Amygdala (tissue), 56 donors: ENCODE data around the gene CDPF1.

ENCODE experiments used
- DNase-seq, 56 donors: peaks; one replicate each; lab custom pipeline; 2025; lab: John Stamatoyannopoulos, UW

CDPF1 gene

DNA sequence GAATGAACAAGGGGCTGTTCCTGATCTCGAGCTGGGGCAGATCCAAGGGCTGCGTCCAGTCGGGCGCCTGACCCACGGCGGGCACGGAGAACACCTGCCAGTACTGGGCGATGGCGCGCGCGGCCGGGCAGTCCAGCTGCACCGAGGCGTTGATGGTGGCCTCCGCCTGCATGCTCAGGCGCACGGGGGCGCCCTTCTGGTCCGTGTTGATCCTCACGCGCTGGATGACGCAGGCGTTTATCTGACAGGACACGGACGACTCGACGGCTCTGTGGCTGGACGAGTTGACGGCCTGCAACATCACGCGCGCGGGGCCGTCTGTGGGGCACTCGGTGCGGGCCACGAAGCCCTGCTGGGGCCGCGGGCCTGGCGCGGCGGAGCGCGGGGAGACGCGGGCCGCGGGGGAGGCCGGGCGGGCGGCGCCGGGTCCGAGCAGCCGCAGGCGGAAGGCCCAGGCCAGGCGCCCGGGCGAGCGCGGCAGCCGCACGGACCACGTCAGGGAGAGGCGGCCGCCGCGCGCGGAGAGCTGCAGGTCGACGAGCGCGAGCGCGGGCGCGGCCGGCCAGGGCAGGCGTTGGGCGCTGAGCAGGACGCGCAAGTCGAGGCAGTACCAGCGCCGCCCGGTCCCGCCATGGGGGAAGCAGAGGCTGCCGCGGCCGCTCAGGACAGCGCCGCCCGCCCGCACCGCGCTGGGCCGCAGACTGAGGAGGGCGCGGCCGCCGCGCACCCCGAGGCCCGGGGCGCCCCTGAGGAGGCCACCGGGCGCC lies 12.5 kb upstream of the CDPF1 start:
- peak in 9 of 56 donors; percentile 10 to 58 (median 16) for DNase-seq

DNA sequence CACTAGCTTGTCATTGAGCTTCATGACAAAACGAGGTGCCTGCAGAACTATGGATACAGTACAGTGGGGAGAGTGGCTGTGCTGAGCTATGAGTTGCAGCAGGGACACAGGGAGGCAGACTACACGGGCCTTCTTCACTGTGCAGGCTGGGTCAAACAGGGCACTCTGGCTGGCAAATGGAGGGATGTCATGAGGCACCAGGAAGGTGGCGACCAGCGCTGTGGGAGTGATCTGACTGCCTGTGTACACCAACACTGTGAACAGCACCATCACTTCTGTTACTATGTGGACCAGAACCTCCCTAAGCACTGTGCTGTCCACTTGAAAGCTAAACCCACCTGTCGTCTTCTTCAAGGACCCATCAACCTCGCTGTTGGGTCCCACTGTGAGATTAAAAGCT lies 9.9 kb upstream of the CDPF1 start:
- DNase-seq = no peak

DNA sequence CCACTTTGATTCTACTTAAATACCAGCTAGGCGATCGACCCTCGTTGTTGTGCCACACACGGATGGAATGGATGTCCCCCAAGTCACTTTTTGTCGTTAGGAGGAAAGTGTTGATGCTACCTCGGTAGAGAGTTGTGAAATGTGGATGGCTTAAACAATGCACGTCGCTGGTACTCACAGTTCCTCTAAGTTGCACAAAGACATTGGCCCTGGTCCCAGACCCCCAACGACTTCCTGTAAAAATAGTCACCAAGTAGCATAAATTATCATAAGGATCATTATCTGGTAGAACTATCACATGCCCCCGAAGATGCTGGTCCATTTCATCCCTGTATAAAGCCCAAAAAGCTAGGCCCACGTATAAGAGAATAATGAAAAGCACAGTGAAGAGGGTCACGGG lies 9.3 kb upstream of the CDPF1 start:
- DNase-seq = no peak

DNA sequence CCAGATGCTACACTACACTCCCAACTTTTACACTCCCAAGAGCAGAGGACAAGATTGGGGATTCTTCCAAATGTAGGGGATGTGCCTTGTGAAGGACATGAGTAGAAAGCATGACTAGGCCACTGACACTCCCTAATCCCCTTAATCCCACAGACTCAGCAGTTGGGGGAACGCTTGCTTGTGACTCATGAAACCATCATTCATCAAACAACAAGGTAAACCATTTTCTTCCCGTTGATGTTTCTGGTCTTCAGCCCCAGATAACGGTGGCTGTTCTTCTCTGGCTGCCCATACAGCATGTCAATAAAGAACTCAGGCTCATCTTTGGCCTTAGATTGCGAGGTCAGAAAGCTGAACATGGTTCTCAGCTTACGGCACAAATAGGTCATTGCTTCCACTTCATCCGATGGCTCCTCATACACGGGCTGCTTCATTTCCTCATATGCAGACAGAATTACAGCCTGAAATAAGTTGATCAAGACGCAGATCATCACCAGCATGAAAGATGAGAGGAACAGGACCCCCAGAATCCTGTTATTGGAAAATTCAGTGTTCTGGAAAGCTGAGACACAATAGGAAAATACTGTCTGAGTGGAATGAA lies 6.4 kb upstream of the CDPF1 start:
- DNase-seq = no peak

DNA sequence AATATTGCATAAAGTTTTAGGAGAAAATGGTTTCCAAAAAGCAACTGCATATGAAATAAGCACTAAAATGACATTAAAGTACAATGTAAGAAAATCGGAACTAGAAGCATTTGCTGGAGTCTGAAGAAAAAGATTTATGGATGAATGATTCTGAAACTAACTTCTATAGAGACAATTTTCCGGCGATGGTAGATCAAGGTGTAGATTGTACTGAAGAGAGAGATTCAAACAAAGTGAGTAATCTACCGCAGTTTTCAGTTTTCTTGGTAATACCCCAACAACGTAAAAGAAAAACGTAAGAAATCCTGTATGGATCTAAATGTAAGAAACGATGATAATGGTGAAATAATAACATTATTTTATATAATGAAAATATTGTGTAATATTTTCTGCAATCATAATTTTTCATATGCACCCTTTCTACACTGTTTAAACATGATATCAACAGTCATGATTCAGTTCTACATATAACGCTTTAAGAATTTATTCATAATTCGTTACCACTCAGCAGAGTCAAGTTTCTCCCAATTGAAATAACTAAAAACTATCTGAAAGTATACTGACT lies 1.8 kb upstream of the CDPF1 start:
- no peak for DNase-seq

DNA sequence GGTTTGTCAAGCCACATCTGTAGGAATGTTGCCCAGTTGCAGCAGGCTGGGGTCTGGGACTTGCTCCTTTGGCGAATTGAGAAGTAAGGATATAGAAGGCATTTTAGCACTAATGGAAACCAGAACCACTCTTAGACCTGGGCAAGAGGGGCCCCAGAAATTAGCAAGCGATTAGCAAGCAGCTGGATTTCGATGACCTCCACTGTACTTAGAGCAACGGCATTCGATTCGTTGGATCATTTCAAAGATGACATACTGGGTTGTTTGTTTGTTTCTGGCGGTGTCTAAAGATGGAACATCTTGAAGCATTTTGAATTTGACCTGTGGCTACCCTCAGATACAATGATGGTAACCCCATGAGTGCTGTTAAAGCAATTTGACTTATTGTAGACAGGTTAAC lies 1.2 kb upstream of the CDPF1 start:
- no peak for DNase-seq

DNA sequence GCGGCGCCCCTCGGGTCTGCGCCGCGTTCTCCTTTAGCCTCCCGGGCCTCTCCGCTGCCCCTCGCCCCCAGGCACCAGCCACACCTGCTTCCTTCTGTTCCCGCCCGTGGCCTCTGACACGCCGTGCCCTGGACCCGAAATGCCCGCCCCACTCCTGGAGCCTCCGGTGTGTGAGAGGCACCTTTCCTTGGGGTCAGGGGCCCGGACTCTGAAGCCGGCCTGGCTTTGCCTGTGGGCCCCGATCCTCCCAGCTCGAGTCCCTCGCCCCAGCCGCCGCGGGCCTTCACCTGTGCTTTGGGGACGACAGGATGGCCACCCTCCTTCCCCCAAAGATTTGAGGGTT lies 661 bp upstream of the CDPF1 start:
- no peak for DNase-seq

DNA sequence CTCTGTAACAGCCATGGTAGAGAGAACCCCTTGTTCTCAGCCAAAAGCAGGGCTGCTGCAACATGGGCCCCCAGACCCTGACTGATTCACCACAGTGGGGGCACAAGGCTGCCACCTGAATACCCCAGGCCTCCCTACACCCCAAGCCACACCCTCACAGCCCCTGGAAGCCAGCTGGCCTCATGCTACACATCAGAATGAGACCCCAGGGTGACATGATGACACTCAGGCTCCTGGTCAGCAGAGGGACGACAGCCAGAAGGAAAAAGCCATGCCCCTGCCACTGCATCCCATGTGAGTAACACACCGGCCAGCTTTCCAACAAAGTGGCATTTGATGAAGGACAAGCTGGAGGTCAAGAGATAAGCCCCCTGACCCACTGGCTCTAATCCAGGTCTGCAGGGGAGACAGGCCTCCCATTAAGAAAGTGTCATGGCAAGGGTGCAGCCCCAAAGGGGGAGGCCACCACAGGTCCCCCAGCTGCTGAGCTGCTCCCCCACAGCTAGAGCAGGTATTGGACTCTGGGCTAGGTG lies 2.6 kb downstream of the CDPF1 start:
- no peak for DNase-seq

DNA sequence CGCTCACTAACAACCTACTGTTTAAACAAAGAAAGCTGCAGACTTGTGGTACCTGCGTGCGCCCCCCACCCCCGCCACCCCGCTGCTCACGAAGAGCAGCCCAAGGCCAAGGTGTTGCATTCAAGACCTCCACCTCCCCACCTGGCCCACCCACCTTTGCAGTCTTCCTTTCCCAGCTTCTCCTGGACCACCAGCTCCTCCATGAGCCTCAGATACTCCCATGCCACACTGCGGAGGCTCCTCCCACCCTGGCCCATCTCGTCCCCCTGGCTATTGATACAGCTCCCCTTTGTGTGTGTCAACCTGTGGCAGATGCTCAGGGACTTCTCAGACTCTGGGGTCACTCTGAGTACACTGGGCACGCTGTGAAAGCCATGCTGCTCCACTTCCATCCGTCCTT lies 3.9 kb downstream of the CDPF1 start:
- DNase-seq = no peak

DNA sequence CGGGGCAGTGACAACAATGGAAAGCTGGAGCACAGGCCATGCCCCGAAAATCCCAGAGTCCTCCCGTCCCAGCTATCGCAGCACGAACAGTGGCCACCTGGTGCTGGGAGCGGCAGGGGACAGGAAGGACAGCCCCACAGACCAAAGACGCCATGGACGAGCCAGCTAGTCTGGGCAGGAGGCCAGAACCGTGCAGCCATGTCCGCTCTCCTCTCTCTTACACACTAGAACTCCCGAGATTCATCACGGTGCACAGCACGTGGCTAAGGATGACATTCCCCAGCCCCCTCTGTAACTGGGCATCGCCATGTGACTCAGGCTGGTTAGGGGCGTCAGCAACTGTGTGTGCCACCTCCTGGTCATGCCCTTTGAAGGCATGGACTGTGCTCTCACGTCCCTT lies 4.6 kb downstream of the CDPF1 start:
- DNase-seq = peak in 27 of 56 donors; percentile 11 to 77 (median 40)

DNA sequence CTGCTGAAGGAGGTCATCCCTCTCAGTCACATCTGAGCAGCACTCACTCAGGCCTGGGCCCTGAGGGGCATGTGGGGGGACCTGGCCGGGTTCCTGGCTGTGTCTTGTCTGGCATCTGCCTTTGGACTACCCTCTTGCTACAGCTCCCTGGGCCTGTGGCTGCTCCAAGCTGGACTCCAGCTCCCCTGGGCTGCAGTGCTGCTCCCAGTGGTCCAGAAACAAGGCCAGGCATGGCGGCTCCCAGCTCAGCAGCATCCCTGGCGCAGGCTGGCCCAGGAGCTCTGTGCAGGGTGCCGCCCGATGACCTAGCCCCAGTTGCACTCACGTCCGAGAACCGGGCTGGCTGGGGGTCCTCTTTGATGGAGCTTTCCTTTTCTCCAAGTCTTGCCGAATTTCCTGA lies 5.3 kb downstream of the CDPF1 start:
- DNase-seq = no peak

DNA sequence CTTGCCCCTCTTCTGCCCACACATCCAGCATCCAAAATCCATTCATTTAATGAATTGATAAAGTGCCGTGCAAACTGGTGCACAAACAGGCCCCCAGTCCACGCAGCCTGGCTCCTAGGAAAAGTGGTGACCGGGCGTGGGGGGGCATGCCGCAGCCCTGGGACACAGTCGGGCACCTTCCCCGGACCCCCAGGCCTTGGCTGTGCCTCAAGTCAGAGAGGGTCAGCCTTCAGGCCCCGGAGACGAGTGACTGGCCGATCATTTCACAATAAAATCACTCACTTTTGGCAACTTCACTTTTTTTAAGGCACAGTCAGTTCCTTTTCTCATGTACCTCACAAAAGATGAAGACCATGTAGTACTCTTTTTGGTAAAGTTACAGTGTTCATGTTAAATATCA lies 8.0 kb downstream of the CDPF1 start:
- DNase-seq = no peak

DNA sequence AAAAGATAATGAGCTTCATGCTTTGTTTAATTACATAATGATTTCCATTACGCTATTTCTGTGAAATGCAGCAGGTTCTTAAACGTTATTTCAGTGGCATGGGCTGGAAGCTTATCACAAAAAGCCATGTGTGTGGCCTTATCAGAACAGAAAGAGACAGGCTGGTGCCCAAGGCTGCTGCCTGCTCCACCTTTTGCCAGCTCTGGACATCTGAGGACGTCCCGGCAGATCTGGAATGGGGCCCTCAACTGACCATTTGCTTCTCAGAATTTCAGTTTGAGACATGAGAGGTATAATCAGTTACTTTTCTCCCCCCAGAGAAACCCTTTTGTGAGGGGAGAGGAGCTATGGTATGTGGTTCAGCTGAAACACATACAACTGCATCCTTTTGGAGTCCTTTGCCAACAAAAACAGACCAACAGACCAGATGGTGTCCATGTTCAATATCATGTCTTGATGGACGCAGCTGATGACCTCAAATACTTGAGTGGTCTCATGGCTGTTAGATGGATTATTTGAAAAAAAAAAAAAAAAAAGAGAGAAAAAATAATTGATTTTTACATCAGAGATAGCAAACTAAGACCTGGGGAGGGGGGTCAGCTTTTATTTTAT lies 8.6 kb downstream of the CDPF1 start:
- DNase-seq = no peak

DNA sequence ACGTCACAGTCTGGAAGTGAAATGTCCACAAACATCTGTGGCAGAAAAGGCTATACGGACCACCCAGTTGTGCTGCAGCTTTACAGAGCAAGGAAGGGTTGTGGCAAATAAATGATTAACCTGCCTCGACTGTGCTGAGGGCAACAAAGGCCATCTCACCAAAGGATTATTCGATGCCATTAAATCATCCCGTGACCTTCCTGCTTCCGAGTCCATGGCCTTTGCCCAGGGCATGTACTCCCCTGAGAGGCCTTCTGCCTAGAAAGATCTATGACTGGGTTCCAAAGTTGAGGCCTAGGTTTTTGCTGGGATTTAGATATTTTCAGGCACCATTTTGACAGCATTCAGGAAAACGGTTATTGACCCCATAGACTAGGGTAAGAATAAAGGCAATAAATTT lies 9.2 kb downstream of the CDPF1 start:
- DNase-seq = no peak

DNA sequence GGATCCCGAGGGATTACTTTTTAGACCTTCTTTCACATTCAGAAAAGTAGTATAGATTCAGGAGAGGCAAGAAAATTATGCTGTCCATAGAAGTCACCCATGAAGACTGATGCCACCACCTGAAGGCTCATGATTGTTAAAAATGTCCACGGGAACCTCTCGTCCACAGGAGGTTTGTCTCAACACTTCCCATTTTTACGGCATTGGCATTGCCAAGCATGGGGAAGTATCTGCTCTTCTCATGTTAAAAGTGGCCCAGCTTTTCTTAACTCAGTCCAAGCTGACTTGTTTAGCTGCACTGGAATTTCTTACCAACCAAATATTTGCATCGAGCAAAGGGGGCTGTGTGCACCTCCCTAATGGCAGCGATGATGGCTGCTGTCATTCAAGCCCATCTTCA lies 9.6 kb downstream of the CDPF1 start:
- DNase-seq = no peak

DNA sequence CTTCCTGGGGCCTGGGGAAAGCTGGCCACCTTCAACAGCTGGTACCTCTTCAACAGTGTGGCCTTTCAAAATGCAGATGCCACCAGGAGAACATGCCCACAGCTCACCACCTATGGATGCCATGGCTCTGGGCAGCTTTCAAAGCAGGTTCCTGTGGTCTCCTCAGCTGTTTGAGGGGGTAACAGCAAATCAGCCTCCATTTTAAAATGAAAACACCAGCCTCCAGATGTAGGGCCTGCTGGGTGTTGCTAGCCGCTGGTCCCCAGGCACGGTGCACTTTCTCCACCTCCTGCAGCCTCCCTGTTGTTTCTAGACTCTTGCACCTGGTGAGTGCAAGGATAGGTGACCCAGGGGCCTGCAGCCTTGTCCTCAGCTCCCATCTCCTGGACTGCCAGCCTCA lies 10.0 kb downstream of the CDPF1 start:
- DNase-seq = no peak

DNA sequence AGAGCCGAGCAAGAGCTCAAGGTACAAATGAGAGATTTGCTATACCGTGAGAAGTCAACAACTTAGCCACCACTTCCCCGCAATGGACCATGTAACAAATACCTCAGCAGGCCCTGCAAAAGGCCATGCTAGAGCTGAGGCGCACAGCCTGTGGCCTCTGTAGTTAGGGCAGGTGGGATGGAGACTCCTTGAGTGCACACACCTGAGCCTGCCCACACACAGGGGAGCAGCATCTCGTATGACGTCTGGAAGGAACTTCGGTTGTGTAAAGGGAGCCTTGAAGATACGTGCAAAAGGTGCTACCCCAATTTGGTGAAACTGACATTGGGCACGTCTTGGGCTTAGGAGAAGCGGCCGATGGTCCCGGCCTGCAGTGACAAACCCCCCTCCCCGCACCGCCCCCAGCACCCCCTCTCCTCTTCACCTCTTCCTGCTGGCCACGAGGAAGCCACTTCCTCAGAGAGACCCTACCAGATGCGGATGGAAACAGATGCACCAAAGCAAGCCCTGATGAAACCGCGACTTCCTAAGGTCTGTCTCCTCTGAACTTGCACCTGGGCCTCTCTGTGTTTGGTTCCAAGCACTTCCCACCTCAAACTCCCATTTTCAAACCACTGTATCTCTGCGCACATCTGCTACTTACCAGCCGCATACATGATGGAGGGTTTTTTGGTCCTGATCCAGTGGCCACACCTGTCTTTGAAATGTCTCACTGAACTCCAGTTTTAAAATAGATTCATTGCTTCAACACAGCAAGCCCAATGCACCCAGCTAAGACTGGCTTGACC lies 10.6 kb downstream of the CDPF1 start:
- no peak for DNase-seq

DNA sequence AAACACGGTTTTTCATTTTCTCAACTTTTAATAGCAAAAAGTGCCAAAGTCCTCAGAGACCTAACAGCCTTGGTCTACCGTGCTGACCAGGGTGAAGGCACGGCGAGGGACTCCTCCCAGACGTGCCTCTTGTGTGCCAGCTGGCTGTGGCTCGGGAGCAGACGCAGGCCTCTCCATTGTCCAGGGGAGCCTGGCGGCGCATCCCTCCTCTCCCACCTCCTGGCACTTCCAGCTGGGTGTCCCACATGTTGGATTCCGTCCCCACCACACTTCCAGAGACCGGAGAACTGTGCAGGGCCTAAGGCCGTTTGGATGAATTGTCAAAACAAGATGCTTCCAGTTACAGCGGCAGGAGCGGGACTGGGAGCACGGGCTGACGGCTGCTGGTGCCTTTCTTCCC lies 11.6 kb downstream of the CDPF1 start:
- peak in 28 of 56 donors; percentile 15 to 64 (median 38) for DNase-seq

DNA sequence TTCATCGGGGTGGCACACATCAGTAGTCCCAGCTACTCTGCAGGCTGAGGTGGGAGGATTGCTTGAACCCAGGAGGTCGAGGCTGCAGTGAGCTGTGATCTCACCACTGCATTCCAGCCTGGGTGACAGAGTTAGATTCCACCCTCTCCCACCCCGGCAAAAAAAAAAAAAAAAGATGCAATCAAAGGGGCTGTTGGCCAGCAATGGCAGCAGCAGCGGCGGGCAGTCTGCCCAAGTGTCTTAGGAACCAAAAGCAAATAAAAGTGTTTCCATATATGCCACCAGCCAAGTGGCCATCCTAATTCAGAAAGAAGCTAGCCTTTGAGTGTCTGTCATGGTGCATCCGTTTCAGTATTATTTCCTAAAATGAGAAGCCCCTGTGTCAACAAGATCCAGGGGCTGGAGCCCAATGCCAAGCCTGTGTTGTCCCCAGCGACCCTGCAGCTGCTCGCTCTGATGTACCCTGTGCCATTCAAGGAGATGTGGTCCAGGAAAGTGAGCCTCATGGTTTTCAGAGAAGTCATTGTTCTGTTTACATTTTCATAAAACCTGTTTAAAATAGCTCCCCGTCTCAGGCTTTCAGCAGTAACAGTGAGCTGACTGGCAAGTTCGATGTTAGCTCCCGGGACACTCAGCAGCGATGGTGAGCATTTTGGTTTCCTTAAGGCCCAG lies 12.5 kb downstream of the CDPF1 start:
- peak in 3 of 56 donors; percentile 4 to 27 (median 18) for DNase-seq

DNA sequence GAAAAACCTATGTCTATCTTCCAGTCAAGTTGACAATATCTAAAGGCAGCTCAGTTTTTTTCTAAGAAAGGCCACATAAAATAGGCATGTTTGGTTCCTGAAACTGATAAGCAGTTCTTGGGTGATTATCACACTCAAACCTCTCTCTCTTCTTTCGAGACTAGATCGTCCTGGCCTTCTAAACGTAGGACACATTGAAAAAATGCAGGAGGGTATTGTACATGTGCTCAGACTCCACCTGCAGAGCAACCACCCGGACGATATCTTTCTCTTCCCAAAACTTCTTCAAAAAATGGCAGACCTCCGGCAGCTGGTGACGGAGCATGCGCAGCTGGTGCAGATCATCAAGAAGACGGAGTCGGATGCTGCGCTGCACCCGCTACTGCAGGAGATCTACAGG lies 15.1 kb downstream of the CDPF1 start:
- no peak for DNase-seq
